Measurements from ENCODE around the gene NR2E1.

NR2E1 gene

DNA sequence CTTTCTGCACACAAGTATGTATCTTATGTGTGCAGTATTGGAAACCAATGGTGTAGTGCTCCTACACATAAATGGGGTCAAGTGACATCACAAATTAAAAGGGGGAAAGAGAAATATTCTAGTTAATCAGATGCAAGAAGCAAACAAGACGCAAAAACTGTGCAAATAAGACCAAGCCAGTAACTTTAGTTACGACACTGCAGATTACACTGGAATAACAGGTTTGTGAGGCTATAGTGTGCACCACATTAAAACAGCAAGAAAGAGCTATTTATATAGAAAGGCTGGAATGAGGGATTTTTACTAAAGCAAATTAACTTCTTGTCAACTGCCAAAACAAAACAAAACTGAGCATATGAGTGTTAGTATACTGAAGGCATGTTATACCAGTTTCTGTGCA, 45.8 kb downstream of the NR2E1 start:
- DNase-seq, result no peak

DNA sequence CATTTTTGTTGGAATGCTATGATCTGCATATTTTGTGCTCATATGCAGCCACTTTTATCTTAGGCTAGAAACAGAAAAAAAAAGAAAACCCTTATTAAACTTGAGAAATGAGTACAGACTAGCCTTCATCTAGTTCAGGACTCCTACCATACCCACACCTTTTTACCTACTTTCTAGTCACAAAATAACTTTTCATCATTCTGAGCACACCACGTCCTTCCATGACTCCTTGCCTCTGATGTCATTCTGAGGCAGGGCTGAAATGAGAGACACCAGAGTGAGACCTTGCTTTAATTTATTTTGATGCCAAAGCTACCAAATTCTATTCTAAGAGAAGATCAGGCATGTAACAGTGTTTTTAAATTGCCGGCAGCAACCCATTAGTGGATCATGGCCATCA, 56.2 kb downstream of the NR2E1 start:
- DNase-seq, result no peak

- no peak for DNase-seq
Observed at GRCh38 chr6:108222504-108222903, 56.7 kb downstream of the NR2E1 start.

DNA sequence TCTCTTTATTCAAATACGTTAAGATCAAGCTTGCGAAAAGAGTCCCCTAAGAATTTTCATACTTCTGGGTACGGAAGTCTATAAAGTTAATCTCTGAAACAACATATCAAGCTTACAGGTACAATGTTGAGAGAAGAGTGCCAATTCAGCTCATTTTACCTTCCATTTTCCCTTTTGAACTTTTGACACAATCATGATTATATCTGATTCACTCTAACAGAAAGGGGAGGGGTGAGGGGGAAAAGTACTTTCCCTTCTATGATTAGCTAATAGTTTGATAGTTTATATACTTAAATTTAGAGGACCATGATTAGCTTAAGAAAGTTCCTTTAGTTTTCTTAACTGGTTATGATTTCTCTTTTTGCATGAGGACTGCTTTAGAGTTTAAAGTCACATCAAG, 61.5 kb downstream of the NR2E1 start:
- no peak for DNase-seq

DNA sequence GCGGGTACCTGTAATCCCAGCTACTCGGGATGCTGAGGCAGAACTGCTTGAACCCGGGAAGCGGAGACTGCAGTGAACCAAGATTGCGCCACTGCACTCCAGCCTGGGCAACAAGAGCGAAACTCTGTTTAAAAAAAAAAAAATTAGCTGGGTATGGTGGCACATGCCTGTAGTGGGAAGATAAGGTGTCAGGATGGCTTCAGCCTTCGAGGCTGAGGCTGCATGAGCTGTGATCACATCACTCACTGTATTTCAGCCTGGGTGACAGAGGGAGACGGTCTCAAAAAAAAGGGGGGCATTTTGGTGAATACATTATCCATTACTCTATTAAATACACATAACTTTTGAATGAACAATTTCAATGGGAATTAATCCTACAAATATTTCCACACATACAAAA, 62.6 kb downstream of the NR2E1 start:
- DNase-seq, result no peak

- DNase-seq, result no peak
Observed at GRCh38 chr6:108235127-108235526, 69.3 kb downstream of the NR2E1 start.

- DNase-seq, result no peak
Observed at GRCh38 chr6:108236791-108237190, 71.0 kb downstream of the NR2E1 start.

GRCh38 chr6:108238322-108238721, 72.5 kb downstream of the NR2E1 start:
- DNase-seq, result no peak
